ENCODE measurements around the gene MYO3B. TPM values are rescaled to one million over a fixed set of nuclear protein-coding genes. Genes with fewer than 3 reads are reported as not detected.

The MYO3B gene
- total RNA-seq, 1 donor from 2014 or later: 9.1 TPM

DNA sequence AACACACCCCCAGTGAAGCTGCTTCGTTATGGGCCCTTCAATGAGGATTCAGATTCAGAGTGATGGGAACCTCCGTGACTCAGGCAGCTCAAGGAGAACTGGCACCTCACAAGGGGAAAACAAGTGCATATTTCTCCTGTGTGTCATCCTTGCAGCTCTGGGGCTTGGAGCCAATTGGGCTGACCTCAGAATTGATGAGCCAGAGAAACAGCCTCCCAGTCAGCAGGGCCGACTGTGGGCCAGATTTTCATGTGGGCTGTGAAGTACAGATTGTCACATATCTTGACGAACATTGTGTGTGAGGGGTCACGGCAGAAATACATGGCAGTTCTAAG, 347.6 kb downstream of the MYO3B start:
- H3K9me3 Mint-ChIP-seq: no peaks in the 10 kb centered on the region
- TF ChIP-seq, protein P1, sequence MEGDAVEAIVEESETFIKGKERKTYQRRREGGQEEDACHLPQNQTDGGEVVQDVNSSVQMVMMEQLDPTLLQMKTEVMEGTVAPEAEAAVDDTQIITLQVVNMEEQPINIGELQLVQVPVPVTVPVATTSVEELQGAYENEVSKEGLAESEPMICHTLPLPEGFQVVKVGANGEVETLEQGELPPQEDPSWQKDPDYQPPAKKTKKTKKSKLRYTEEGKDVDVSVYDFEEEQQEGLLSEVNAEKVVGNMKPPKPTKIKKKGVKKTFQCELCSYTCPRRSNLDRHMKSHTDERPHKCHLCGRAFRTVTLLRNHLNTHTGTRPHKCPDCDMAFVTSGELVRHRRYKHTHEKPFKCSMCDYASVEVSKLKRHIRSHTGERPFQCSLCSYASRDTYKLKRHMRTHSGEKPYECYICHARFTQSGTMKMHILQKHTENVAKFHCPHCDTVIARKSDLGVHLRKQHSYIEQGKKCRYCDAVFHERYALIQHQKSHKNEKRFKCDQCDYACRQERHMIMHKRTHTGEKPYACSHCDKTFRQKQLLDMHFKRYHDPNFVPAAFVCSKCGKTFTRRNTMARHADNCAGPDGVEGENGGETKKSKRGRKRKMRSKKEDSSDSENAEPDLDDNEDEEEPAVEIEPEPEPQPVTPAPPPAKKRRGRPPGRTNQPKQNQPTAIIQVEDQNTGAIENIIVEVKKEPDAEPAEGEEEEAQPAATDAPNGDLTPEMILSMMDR (IDR thresholded peaks at IDR 0.05; ENCODE audit: unreplicated experiment): no peak
- peak overlapping the region; percentile 44 for H3K27ac Mint-ChIP-seq
- no peak overlapping the region for H3K4me3 Mint-ChIP-seq
- H3K4me1 Mint-ChIP-seq: peaks cover 28% of the 10 kb centered on the region
- no peaks in the 10 kb centered on the region for H3K27me3 Mint-ChIP-seq (ENCODE audit: low read depth)
- peak in 1 of 2 experiments; percentile 39 for DNase-seq (ENCODE audit: low spot score in 2 of 2, unreplicated experiment in 2 of 2)
- peaks cover 2% of the 10 kb centered on the region for H3K36me3 Mint-ChIP-seq

DNA sequence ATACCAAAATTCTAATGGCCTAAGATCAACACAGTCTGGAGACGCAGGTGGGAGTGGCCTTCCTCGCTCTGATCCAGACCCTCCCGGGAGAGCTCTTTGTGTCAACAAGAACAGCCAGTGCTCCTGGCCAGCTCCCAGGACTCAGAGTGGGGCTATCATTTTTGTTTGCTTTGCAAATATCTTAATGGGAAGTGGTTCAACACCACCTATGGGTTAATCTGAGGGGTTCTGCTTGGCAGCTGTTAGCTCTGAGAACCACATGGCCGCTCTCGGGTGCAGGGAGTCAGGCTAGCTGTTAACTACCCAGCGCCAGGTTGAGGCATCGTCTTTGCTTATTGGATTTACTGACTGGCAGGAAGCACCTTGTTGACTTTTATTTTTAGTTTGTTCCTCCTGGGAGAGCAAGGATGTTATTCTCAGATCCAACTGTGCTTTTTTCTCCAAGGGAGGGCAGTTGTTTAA, 352.4 kb downstream of the MYO3B start:
- Mint-ChIP-seq H3K27ac (peak overlapping the region; percentile 17), H3K27me3 (ENCODE audit: low read depth) (no peaks in the 10 kb centered on the region), H3K36me3 (peaks cover 2% of the 10 kb centered on the region), H3K9me3 (no peaks in the 10 kb centered on the region), H3K4me3 (no peak overlapping the region), H3K4me1 (peaks cover 27% of the 10 kb centered on the region)
- DNase-seq (ENCODE audit: low spot score in 2 of 2, unreplicated experiment in 2 of 2): peak in 1 of 2 experiments; percentile 52
- TF ChIP-seq, protein P1 (IDR thresholded peaks at IDR 0.05; ENCODE audit: unreplicated experiment): no peak

DNA sequence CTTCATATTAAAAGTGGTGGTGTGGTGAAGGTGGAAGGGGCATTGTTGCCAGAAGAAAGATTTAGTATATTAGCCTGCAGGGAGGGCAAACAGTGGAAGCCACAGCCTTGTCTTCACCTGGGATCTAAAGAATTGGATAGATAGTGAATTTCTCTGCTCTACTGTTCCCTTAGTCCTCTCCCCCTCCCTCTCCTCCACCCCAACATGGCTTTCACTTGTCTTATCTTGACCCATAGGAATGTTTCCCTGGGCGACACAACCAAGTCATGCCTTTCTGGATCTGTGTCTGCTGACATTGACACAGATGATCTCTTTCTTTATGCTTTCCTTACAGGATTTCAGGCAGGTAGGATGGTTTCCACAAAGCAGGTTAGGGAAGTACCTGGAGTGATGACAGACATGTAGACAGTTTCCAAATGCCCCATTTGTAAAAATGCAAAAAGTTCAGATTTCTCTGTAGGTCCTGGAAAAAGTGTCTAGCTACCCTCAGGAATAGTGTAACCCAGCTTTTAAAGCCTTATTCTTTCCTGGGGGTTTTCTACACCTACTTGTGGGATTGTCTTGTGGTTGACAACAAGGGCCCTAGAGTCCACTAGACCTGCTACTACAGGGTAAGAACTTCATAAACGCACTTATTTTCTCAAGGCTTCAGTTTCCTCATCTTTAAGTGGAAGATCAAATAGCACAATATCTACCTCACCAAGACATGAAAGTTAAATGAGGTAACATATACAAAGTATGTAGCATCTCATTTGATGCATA, 353.0 kb downstream of the MYO3B start:
- Mint-ChIP-seq H3K4me3 (no peak overlapping the region), H3K9me3 (no peaks in the 10 kb centered on the region), H3K27me3 (ENCODE audit: low read depth) (no peaks in the 10 kb centered on the region), H3K4me1 (peaks cover 21% of the 10 kb centered on the region), H3K36me3 (peaks cover 2% of the 10 kb centered on the region), H3K27ac (peak overlapping the region; percentile 17)
- DNase-seq (ENCODE audit: low spot score in 2 of 2, unreplicated experiment in 2 of 2): no peak
- TF ChIP-seq, protein P1 (IDR thresholded peaks at IDR 0.05; ENCODE audit: unreplicated experiment): no peak

DNA sequence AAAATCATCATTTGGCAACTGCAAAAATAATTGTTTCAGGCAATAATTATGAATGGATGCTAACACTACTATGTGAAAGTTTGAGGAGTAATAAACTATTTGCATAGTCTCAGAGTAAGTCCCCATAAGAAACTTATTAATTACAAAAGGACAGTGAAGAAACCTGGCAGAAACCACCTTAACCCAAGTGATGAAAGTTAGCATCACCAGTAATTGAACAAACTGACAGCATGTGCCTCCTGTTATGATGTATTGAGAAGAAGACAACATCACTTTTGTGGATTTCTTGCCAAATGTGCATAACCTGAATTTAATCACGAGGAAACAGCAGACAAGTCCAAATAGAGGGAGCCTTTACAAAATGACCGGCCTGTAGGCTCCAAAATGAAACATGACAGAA, 353.9 kb downstream of the MYO3B start:
- Mint-ChIP-seq H3K4me1 (peaks cover 16% of the 10 kb centered on the region), H3K36me3 (peaks cover 2% of the 10 kb centered on the region), H3K9me3 (no peaks in the 10 kb centered on the region), H3K27ac (no peak overlapping the region), H3K27me3 (ENCODE audit: low read depth) (no peaks in the 10 kb centered on the region), H3K4me3 (no peak overlapping the region)
- DNase-seq (ENCODE audit: low spot score in 2 of 2, unreplicated experiment in 2 of 2): no peak
- TF ChIP-seq, protein P1 (IDR thresholded peaks at IDR 0.05; ENCODE audit: unreplicated experiment): no peak

DNA sequence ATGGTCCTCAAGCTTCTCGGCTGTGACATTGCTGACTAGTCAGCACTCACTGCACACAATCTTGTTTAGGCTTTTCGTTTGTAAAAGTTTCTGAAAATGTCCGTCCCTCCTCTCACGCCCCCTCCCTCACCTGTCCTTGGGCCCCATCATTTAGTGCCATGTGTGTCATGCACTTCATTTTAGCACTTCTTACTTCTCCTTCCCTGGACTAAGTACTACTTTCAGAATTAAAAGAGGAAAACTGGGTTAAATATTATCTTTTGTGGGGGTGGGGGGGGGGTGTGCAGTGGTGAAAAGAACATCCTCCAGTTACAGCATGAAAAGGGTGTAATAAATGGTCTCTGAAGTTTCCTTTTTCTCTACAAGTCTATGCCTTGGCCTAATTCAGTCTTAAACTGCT, 355.2 kb downstream of the MYO3B start:
- H3K4me1 Mint-ChIP-seq: peaks cover 14% of the 10 kb centered on the region
- DNase-seq (ENCODE audit: low spot score in 2 of 2, unreplicated experiment in 2 of 2): no peak
- no peaks in the 10 kb centered on the region for H3K36me3 Mint-ChIP-seq
- H3K4me3 Mint-ChIP-seq: no peak overlapping the region
- H3K27ac Mint-ChIP-seq: no peak overlapping the region
- TF ChIP-seq, protein P1 (IDR thresholded peaks at IDR 0.05; ENCODE audit: unreplicated experiment): no peak
- H3K9me3 Mint-ChIP-seq: no peaks in the 10 kb centered on the region
- no peaks in the 10 kb centered on the region for H3K27me3 Mint-ChIP-seq (ENCODE audit: low read depth)
